OCI-LY1 (cell line): Measurements from ENCODE around the gene HNRNPC.
"Not testable (repeated sequence)": the region's sequence is repeated elsewhere in the genome, so short reads cannot be mapped to it uniquely, and the experiment has no call there.

Source experiments
- EZH2 ChIP-seq: fragments of 200-600 bp; sonication (generic), shearing (Covaris generic); IDR thresholded peaks from 2 replicates; pipeline ENCODE4 v1.8.0; 2017; ENCODE audit warnings: borderline replicate concordance, mixed run types, mild to moderate bottlenecking, antibody characterized with exemption, low read length, moderate library complexity, mixed read lengths
- TF ChIP-seq, protein P1 (sequence below): fragments of 200-600 bp; sonication (generic), shearing (Covaris generic); IDR thresholded peaks from 2 replicates; pipeline ENCODE4 v1.5.1; 2017; ENCODE audit warnings: mild to moderate bottlenecking, antibody characterized with exemption, low read length, moderate library complexity, mixed read lengths

- TF ChIP-seq, protein P1, sequence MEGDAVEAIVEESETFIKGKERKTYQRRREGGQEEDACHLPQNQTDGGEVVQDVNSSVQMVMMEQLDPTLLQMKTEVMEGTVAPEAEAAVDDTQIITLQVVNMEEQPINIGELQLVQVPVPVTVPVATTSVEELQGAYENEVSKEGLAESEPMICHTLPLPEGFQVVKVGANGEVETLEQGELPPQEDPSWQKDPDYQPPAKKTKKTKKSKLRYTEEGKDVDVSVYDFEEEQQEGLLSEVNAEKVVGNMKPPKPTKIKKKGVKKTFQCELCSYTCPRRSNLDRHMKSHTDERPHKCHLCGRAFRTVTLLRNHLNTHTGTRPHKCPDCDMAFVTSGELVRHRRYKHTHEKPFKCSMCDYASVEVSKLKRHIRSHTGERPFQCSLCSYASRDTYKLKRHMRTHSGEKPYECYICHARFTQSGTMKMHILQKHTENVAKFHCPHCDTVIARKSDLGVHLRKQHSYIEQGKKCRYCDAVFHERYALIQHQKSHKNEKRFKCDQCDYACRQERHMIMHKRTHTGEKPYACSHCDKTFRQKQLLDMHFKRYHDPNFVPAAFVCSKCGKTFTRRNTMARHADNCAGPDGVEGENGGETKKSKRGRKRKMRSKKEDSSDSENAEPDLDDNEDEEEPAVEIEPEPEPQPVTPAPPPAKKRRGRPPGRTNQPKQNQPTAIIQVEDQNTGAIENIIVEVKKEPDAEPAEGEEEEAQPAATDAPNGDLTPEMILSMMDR: not testable (repeated sequence)
- TF ChIP-seq EZH2: not testable (repeated sequence)
These were observed 103.6 kb downstream of the HNRNPC start for GRCh38 chr14:21165670-21166069.
